PC-9 (cell line): ENCODE results near the gene RUSF1. TPM values are rescaled to one million over a fixed set of nuclear protein-coding genes. Genes with fewer than 3 reads are reported as not detected.

Experiments used
- BruUV-seq: library from RNA; stranded (reverse); fragments of 400-500 nt; replicated peaks from 2 replicates; lab custom pipeline; 2021; lab: Mats Ljungman, UMichigan
- CTCF ChIA-PET: fragments of 300-600 bp; sonication (Branson Sonifier 250); formaldehyde crosslinking; loops from one replicate; lab custom pipeline; 2022; ENCODE audit warnings: antibody characterized with exemption; lab: Charles Lee
- POLR2A ChIA-PET: fragments of 300-600 bp; sonication (Branson Sonifier 250); formaldehyde crosslinking; loops from one replicate; lab custom pipeline; 2022; ENCODE audit warnings: antibody characterized with exemption; ENCODE audit not compliant: unreplicated experiment; lab: Charles Lee
- DNase-seq, 2 experiments: peaks; one replicate each; pipeline versions ENCODE4 v3.0.0 to v3.0.0-alpha.2; 2015 to 2022; ENCODE audit warnings: mixed read lengths in 1 of 2
- H2AFZ ChIP-seq: fragments of 200-600 bp; sonication (generic); 2 replicates; pipeline ENCODE4 v1.8.1; 2017; ENCODE audit warnings: antibody characterized with exemption
- H3F3A ChIP-seq: fragments of 200-600 bp; sonication (generic); 2 replicates; pipeline ENCODE4 v1.8.1; 2017; ENCODE audit warnings: antibody characterized with exemption, mild to moderate bottlenecking, low read depth; ENCODE audit not compliant: insufficient read depth
- H3K27ac ChIP-seq: fragments of 200-600 bp; sonication (generic); 2 replicates; pipeline ENCODE4 v1.6.1; 2016; ENCODE audit warnings: mixed run types
- H3K27me3 ChIP-seq: fragments of 200-600 bp; sonication (generic); 2 replicates; pipeline ENCODE4 v1.6.1; 2016; ENCODE audit warnings: low read depth, mixed run types; ENCODE audit not compliant: insufficient read depth
- H3K36me3 ChIP-seq: fragments of 200-600 bp; sonication (generic); 2 replicates; pipeline ENCODE4 v1.6.1; 2016; ENCODE audit warnings: low read depth, mixed run types
- H3K4me1 ChIP-seq: fragments of 200-600 bp; sonication (generic); replicated peaks from 2 replicates; pipeline ENCODE4 v1.6.1; 2016; ENCODE audit warnings: mixed run types; ENCODE audit not compliant: insufficient read depth
- H3K4me2 ChIP-seq: fragments of 200-600 bp; sonication (generic); 2 replicates; pipeline ENCODE4 v1.6.1; 2017; ENCODE audit warnings: mixed run types
- H3K4me3 ChIP-seq: fragments of 200-600 bp; sonication (generic); 2 replicates; pipeline ENCODE4 v1.6.1; 2016; ENCODE audit warnings: mixed run types
- H3K79me2 ChIP-seq: fragments of 200-600 bp; sonication (generic); 2 replicates; pipeline ENCODE4 v1.6.1; 2017; ENCODE audit warnings: low read depth, mixed run types
- H3K9me2 ChIP-seq: fragments of 200-600 bp; sonication (generic); 2 replicates; pipeline ENCODE4 v1.8.1; 2017; ENCODE audit warnings: mild to moderate bottlenecking; ENCODE audit not compliant: insufficient read depth
- H3K9me3 ChIP-seq: fragments of 200-600 bp; sonication (generic); 2 replicates; pipeline ENCODE4 v1.8.1; 2016; ENCODE audit warnings: low read depth; ENCODE audit not compliant: insufficient read depth
- H4K20me1 ChIP-seq: fragments of 200-600 bp; sonication (generic); 2 replicates; pipeline ENCODE4 v1.8.1; 2017; ENCODE audit not compliant: insufficient read depth
- EZH2 ChIP-seq: fragments of 200-600 bp; sonication (generic); IDR thresholded peaks from 2 replicates; pipeline ENCODE4 v1.8.0; 2017; ENCODE audit warnings: antibody characterized with exemption, low read depth
- intact Hi-C: fragments of 100-400 bp; cut with micrococcal nuclease; formaldehyde crosslinking; loops from one replicate; pipeline ENCODE4 v1.10.0; 2022; ENCODE audit not compliant: unreplicated experiment
- total RNA-seq: library from RNA; stranded (reverse); gene quantifications from 2 replicates; pipeline ENCODE4 v1.2.3, GENCODE V29; 2021
- TF ChIP-seq, protein P1 (sequence below): fragments of 200-600 bp; sonication (generic); conservative IDR thresholded peaks from 2 replicates; pipeline ENCODE4 v1.6.1; 2017; ENCODE audit warnings: mixed run types, antibody characterized with exemption, mild to moderate bottlenecking, moderate library complexity

RUSF1 gene
- total RNA-seq, 1 experiment from 2014 or later: 86.7 TPM

DNA sequence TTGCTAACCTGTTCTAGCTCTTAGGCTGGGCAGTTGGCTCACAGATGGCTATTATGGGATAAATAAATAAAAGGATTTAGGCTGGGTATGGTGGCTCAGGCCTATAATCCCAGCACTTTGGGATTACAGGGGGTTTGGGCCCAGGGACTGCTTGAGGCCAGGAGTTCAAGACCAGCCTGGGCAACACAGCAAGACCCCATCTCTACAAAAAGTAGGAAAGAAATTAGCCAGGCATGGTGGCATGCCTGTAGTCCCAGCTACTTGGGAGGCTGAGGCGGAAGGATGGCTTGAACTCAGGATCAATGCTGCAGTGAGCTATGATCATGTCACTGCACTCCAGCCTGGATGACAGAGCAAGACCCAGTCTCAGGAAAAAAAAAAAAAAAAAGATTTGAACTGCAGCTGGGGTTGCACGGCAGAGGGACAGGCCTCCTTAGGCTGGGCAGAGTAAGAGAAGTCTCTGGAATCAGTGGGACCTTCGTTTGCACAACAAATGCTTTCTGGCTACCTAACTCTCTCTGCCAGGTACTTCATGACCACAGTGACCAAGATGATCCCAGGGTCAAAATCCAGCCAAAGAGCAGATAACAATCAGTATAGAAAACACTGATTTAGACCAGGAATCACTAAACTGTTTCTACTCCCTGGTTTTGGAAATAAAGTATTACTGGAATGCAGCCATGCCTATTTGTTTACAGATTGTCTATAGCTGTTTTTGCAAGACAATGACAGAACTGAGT, 6.8 kb downstream of the RUSF1 start:
- Histone ChIP-seq H3K79me2 (peaks cover 3% of the 10 kb centered on the region), H3K4me2 (no peak overlapping the region), H3F3A (no peaks in the 10 kb centered on the region), H4K20me1 (peaks cover 3% of the 10 kb centered on the region; the same call in 1 of the 2 replicates), H2AFZ (no peak overlapping the region), H3K4me3 (no peak overlapping the region), H3K9me2 (no peaks in the 10 kb centered on the region), H3K27me3 (no peaks in the 10 kb centered on the region), H3K36me3 (no peaks in the 10 kb centered on the region), H3K9me3 (no peaks in the 10 kb centered on the region), H3K27ac (no peak overlapping the region), H3K4me1 (no peaks in the 10 kb centered on the region)
- no TSS peak for BruUV-seq
- POLR2A ChIA-PET: no interaction called here
- no peak for DNase-seq
- TF ChIP-seq, protein P1, sequence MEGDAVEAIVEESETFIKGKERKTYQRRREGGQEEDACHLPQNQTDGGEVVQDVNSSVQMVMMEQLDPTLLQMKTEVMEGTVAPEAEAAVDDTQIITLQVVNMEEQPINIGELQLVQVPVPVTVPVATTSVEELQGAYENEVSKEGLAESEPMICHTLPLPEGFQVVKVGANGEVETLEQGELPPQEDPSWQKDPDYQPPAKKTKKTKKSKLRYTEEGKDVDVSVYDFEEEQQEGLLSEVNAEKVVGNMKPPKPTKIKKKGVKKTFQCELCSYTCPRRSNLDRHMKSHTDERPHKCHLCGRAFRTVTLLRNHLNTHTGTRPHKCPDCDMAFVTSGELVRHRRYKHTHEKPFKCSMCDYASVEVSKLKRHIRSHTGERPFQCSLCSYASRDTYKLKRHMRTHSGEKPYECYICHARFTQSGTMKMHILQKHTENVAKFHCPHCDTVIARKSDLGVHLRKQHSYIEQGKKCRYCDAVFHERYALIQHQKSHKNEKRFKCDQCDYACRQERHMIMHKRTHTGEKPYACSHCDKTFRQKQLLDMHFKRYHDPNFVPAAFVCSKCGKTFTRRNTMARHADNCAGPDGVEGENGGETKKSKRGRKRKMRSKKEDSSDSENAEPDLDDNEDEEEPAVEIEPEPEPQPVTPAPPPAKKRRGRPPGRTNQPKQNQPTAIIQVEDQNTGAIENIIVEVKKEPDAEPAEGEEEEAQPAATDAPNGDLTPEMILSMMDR: no peak
- no peak for TF ChIP-seq EZH2
- intact Hi-C loops: no loop called here
- CTCF ChIA-PET: interaction anchor here (0.5 kb wide), 1 partner anchor 31 kb away, joined by 3 read pairs; no protein-coding TSS in a partner anchor

DNA sequence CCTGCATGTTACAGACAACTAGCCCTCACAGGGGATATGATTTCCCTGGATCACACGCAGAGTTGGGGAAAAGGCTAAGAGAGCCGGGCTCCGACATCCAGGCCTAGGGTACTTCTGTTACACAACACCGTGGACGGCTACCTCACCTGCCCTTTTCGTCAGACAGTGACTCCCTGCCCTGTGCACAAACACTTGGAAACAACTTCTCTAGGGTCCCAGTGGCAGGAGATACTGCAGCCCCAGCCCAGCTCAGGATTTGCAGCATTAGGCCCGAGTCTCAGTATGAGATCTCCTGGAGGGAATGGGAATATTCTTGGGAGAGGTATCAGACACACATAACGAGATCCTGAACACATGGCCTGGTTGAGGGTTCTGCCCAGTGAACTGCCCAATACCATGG, 8.3 kb downstream of the RUSF1 start:
- no peaks in the 10 kb centered on the region for H3K9me3 ChIP-seq
- ChIA-PET CTCF (no interaction called here), POLR2A (no interaction called here)
- H4K20me1 ChIP-seq: peaks cover 3% of the 10 kb centered on the region; the same call in 1 of the 2 replicates
- TF ChIP-seq EZH2: no peak
- TF ChIP-seq, protein P1: no peak
- intact Hi-C loops: no loop called here
- no peaks in the 10 kb centered on the region for H3K36me3 ChIP-seq
- no peaks in the 10 kb centered on the region for H3F3A ChIP-seq
- no peak overlapping the region for H3K4me2 ChIP-seq
- no peaks in the 10 kb centered on the region for H3K27me3 ChIP-seq
- no TSS peak for BruUV-seq
- no peak overlapping the region for H2AFZ ChIP-seq
- DNase-seq: no peak
- no peaks in the 10 kb centered on the region for H3K79me2 ChIP-seq
- no peak overlapping the region for H3K27ac ChIP-seq
- H3K4me3 ChIP-seq: no peak overlapping the region
- no peaks in the 10 kb centered on the region for H3K9me2 ChIP-seq
- no peaks in the 10 kb centered on the region for H3K4me1 ChIP-seq

DNA sequence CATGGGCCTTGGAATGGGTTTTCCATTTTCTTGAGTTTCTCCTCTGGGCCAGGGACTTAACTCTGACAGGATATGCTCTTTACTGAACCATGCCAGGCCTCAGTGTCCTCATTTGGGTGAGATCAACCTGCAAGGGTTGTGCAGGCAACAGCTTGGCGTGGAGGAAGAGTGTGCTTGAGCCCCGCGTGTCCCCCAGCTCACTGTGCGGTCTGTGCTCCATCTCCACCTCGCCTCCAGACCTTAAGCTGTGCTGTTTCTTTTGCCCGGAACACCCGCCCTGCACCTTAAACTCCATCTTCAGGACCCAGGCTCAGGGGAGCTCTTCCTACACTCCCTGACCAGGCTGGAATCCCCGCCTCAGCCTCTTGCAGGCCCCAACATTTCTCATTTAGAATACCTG, 9.7 kb downstream of the RUSF1 start:
- H3K9me2 ChIP-seq: no peaks in the 10 kb centered on the region
- no peak for TF ChIP-seq EZH2
- TF ChIP-seq, protein P1: no peak
- no peaks in the 10 kb centered on the region for H3K9me3 ChIP-seq
- no peaks in the 10 kb centered on the region for H3K4me1 ChIP-seq
- H4K20me1 ChIP-seq: peaks cover 3% of the 10 kb centered on the region; the same call in 1 of the 2 replicates
- CTCF ChIA-PET: no interaction called here
- H3F3A ChIP-seq: no peaks in the 10 kb centered on the region
- H3K4me3 ChIP-seq: no peak overlapping the region
- H2AFZ ChIP-seq: no peak overlapping the region
- intact Hi-C loops: no loop called here
- H3K36me3 ChIP-seq: no peaks in the 10 kb centered on the region
- no peak overlapping the region for H3K4me2 ChIP-seq
- BruUV-seq: no TSS peak
- DNase-seq: no peak
- H3K27ac ChIP-seq: no peak overlapping the region
- H3K27me3 ChIP-seq: no peaks in the 10 kb centered on the region
- H3K79me2 ChIP-seq: no peaks in the 10 kb centered on the region
- POLR2A ChIA-PET: interaction anchor here (0.6 to 0.7 kb wide), 2 partner anchors 31 to 316 kb away, joined by 3 to 7 read pairs; no protein-coding TSS in a partner anchor
